HEK293T (cell line): ENCODE results near the gene CRLF2.

Experiments used
- CTCF ChIA-PET: fragments of 350-600 bp; formaldehyde crosslinking; extraction: SDS; loops from one replicate; lab custom pipeline; 2021; ENCODE audit warnings: antibody characterized with exemption, inconsistent platforms; lab: Yijun Ruan, JAX
- POLR2A ChIA-PET: fragments of 350-600 bp; formaldehyde crosslinking; extraction: SDS; loops from one replicate; lab custom pipeline; 2020; ENCODE audit warnings: antibody characterized with exemption, inconsistent platforms; lab: Yijun Ruan, JAX
- DNase-seq: peaks from one replicate; pipeline ENCODE4 v3.0.0; 2012; ENCODE audit warnings: mixed read lengths; ENCODE audit errors: extremely low spot score
- ARNT ChIP-seq: fragments of 450-650 bp; IDR thresholded peaks from 2 replicates; pipeline ENCODE4 v1.6.1; 2017; ENCODE audit warnings: mild to moderate bottlenecking
- BHLHE40 ChIP-seq: fragments of 450-650 bp; IDR thresholded peaks from 2 replicates; pipeline ENCODE4 v1.6.1; 2016; ENCODE audit warnings: mild to moderate bottlenecking, moderate library complexity, borderline replicate concordance
- CTBP1 ChIP-seq: fragments of 450-650 bp; IDR thresholded peaks from 2 replicates; pipeline ENCODE4 v1.6.1; 2016; ENCODE audit warnings: borderline replicate concordance
- ELF4 ChIP-seq: fragments of 450-650 bp; IDR thresholded peaks from 2 replicates; pipeline ENCODE4 v1.6.1; 2017; ENCODE audit warnings: antibody characterized with exemption
- FOXA1 ChIP-seq: fragments of 450-650 bp; IDR thresholded peaks from 2 replicates; pipeline ENCODE4 v1.6.1; 2016; ENCODE audit warnings: mild to moderate bottlenecking
- FOXK2 ChIP-seq: fragments of 450-650 bp; IDR thresholded peaks from 2 replicates; pipeline ENCODE4 v1.6.1; 2016; ENCODE audit warnings: mild to moderate bottlenecking
- FOXM1 ChIP-seq: fragments of 450-650 bp; IDR thresholded peaks from 2 replicates; pipeline ENCODE4 v1.6.1; 2017; ENCODE audit warnings: mild to moderate bottlenecking, borderline replicate concordance
- HDGF ChIP-seq: fragments of 450-650 bp; IDR thresholded peaks from 2 replicates; pipeline ENCODE4 v1.6.1; 2017; ENCODE audit warnings: antibody characterized with exemption, borderline replicate concordance
- L3MBTL2 ChIP-seq: fragments of 450-650 bp; conservative IDR thresholded peaks from 2 replicates; pipeline ENCODE4 v1.6.1; 2016; ENCODE audit warnings: mild to moderate bottlenecking
- LEF1 ChIP-seq: fragments of 450-650 bp; IDR thresholded peaks from 2 replicates; pipeline ENCODE4 v1.6.1; 2017; ENCODE audit warnings: mild to moderate bottlenecking, borderline replicate concordance
- NFRKB ChIP-seq: fragments of 450-650 bp; IDR thresholded peaks from 2 replicates; pipeline ENCODE4 v1.6.1; 2016; ENCODE audit warnings: mild to moderate bottlenecking, moderate library complexity
- PKNOX1 ChIP-seq: fragments of 450-650 bp; IDR thresholded peaks from 2 replicates; pipeline ENCODE4 v1.6.1; 2016
- SP1 ChIP-seq: fragments of 450-650 bp; IDR thresholded peaks from 2 replicates; pipeline ENCODE4 v1.6.1; 2017
- SUZ12 ChIP-seq: fragments of 450-650 bp; IDR thresholded peaks from 2 replicates; pipeline ENCODE4 v1.6.1; 2016; ENCODE audit warnings: mild to moderate bottlenecking
- TARDBP ChIP-seq: fragments of 450-650 bp; IDR thresholded peaks from 2 replicates; pipeline ENCODE4 v1.6.1; 2016

CRLF2 gene

DNA sequence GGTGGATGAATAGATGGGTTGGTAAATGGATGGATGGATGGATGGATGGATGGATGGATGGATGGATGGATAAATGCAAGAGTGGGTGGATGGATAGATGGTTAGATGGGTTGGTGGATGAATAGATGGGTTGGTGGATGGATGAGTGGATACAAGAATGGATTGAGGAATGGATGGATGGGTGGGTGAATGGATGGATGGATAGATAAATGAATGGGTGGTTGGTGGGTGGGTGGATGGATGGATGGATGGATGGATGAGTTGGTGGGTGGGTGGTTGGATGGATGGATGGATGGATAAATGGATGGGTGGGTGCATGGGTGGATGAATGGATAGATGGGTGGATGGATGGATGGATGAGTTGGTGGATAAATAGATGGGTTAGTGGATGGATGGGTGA is 13.8 kb upstream of the CRLF2 start:
- DNase-seq: no peak
- ChIA-PET CTCF (no interaction called here), POLR2A (no interaction called here)
- TF ChIP-seq FOXM1 (no peak), LEF1 (no peak), NFRKB (no peak), FOXK2 (no peak), ARNT (no peak), TARDBP (no peak), BHLHE40 (no peak), FOXA1 (no peak), PKNOX1 (no peak)

DNA sequence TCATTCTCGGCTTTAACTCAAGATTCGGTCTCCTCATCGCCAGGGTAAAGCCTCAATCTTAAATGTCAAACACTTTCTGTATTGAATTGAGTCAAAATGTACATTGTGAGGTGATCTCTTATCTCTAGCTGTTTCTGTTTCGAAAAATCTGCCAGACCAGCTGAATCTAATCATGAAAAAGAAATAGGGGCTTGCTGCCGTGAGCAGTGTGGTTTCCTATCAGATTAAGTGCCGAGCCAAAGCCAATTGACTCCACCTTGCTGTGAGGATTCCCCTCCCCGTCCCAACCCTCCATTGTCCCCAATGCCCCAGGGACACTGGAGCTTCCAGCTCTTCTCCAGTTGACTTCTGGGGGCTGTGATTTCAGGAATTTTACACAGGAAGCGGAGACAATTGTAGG is 12.5 kb upstream of the CRLF2 start:
- ChIA-PET CTCF (no interaction called here), POLR2A (no interaction called here)
- TF ChIP-seq ARNT: no peak
- no peak for TF ChIP-seq LEF1
- TF ChIP-seq SUZ12: no peak
- TF ChIP-seq FOXK2: no peak
- no peak for TF ChIP-seq PKNOX1
- DNase-seq: no peak

DNA sequence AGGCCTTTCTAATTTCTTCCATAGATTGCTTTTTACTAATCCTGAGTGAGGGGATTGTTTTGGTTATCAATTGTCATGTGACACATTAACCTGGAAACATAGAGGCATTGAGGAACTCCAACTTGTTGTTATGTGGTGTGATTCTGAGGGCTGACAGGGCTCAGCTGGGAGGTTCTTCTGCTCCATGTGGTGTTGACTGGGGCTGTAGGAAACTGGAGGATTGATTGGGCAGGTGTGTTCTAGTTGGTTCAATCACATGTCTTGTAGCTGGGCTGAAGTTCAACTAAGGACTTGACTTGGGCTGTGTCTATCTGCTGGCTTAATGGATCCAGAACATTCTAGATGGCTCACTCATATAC is 10.8 kb upstream of the CRLF2 start:
- no peak for DNase-seq
- ChIA-PET POLR2A (no interaction called here), CTCF (no interaction called here)
- no peak for TF ChIP-seq NFRKB
- TF ChIP-seq TARDBP: no peak
- TF ChIP-seq HDGF: no peak
- TF ChIP-seq ARNT: no peak
- TF ChIP-seq BHLHE40: no peak
- TF ChIP-seq ELF4: no peak
- TF ChIP-seq SP1: no peak
- TF ChIP-seq L3MBTL2: no peak
- TF ChIP-seq FOXK2: no peak

GRCh38 chrX:1222531-1223241 is 10.2 kb upstream of the CRLF2 start:
- TF ChIP-seq SUZ12 (no peak), LEF1 (no peak), L3MBTL2 (no peak), FOXM1 (no peak), HDGF (no peak), PKNOX1 (no peak), TARDBP (no peak), SP1 (no peak), ELF4 (no peak), ARNT (no peak), CTBP1 (no peak)
- CTCF ChIA-PET: no interaction called here
- POLR2A ChIA-PET: no interaction called here
- DNase-seq: no peak

DNA sequence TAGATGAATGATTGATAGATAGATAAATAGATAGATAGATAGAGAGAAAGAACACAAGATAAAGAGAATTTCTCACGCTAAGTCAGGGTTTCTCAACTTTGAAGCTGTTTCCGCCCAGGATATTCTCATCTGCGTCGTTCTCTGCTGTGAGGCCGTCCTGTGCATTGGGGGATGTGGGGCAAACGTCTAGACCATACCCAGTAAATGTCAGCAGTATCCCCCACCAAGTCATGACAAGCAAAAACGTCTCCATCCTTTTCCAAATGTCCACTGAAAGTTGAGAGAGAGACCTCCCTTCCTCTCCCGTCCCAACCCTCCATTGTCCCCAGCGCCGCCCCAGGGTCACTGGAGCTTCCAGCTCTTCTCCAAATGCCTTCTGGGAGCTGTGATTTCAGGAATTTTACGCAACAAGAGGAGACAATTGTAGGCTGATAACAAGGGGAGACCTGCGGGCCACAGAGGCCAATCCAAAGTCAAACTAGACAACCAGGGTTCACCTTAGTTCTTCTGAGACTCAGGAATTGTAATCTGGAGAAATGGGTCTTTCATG is 8.9 kb upstream of the CRLF2 start:
- ChIA-PET CTCF (no interaction called here), POLR2A (no interaction called here)
- DNase-seq: no peak
- TF ChIP-seq LEF1 (no peak), ARNT (no peak), FOXK2 (no peak), SUZ12 (no peak), PKNOX1 (no peak)

GRCh38 chrX:1218286-1218685 is 5.8 kb upstream of the CRLF2 start:
- no peak for DNase-seq
- TF ChIP-seq HDGF (no peak), ARNT (no peak), FOXA1 (no peak), PKNOX1 (no peak), ELF4 (no peak)
- CTCF ChIA-PET: no interaction called here
- POLR2A ChIA-PET: no interaction called here
